ENCODE data around the gene ARHGAP15. TPM values are rescaled to one million over a fixed set of nuclear protein-coding genes. Genes with fewer than 3 reads are reported as not detected.

The ARHGAP15 gene
- total and polyA plus RNA-seq, 9 donors: 1.5 to 10.0 (median 2.6) TPM

DNA sequence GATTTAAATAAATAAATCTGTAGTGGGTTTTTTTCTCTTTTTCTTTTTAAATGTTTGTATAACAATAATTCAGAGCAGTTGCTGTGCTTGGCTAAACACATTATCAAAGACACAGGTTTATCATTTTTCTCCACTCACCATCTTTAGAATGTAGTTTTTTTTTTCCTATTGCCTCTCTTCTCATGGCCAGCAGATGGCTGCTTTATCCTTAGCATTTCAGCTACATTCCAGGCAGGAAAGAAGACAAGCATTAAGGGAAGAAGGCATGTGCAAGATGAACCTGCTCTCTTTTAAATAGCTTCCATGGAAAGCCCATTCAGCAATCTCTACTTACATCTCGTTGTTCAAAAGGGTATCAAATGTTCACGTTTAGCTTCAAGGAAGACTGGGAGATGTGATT is 42.6 kb downstream of the ARHGAP15 start:
- Histone ChIP-seq H3K27me3 (no peaks in the 10 kb centered on the region), H3K36me3 (no peaks in the 10 kb centered on the region), H3K4me3 (no peak overlapping the region), H3K4me1 (ENCODE audit: insufficient read depth) (no peaks in the 10 kb centered on the region), H3K9me3 (no peaks in the 10 kb centered on the region), H3K27ac (no peak overlapping the region)
- 40 to 51% (median 46%) methylated on average over 2 of the region's 2 CpGs for WGBS, 3 donors
- intact Hi-C loops (cut with DNase I): no loop called here
- no peak for TF ChIP-seq POLR2A (IDR thresholded peaks at IDR 0.05)
- TF ChIP-seq, protein P1, sequence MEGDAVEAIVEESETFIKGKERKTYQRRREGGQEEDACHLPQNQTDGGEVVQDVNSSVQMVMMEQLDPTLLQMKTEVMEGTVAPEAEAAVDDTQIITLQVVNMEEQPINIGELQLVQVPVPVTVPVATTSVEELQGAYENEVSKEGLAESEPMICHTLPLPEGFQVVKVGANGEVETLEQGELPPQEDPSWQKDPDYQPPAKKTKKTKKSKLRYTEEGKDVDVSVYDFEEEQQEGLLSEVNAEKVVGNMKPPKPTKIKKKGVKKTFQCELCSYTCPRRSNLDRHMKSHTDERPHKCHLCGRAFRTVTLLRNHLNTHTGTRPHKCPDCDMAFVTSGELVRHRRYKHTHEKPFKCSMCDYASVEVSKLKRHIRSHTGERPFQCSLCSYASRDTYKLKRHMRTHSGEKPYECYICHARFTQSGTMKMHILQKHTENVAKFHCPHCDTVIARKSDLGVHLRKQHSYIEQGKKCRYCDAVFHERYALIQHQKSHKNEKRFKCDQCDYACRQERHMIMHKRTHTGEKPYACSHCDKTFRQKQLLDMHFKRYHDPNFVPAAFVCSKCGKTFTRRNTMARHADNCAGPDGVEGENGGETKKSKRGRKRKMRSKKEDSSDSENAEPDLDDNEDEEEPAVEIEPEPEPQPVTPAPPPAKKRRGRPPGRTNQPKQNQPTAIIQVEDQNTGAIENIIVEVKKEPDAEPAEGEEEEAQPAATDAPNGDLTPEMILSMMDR (IDR thresholded peaks at IDR 0.05): no peak
- no peak for TF ChIP-seq EP300 (IDR thresholded peaks at IDR 0.05)
- no peak for DNase-seq

DNA sequence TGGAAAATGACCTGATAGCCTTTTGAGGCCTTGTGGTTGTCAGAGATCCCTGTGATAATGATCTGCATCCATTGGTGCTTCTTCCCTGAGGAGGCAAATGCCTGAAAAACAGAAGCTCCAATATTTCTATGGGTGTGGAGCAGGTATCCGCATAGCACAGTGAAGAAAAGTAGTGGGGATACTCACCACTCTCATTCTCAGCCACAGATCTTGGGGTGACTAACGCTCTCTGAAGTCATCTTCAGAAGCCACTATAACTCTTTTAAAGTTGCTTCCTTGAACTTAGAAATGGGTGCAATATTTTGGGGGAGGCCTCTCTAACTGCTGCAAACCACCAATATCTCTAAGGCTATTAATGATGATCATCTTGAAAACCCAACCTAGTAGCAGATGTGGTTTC is 46.2 kb downstream of the ARHGAP15 start:
- H3K36me3 ChIP-seq: no peaks in the 10 kb centered on the region
- no peak for DNase-seq
- H3K27me3 ChIP-seq: no peaks in the 10 kb centered on the region
- intact Hi-C loops (cut with DNase I): no loop called here
- H3K4me1 ChIP-seq (ENCODE audit: insufficient read depth): no peaks in the 10 kb centered on the region
- no peak for TF ChIP-seq POLR2A (IDR thresholded peaks at IDR 0.05)
- TF ChIP-seq, protein P1 (IDR thresholded peaks at IDR 0.05): no peak
- no peak for TF ChIP-seq EP300 (IDR thresholded peaks at IDR 0.05)
- no peak overlapping the region for H3K4me3 ChIP-seq
- 90 to 96% (median 95%) methylated on average over 2 of the region's 2 CpGs for WGBS, 3 donors
- no peak overlapping the region for H3K27ac ChIP-seq
- H3K9me3 ChIP-seq: no peaks in the 10 kb centered on the region

DNA sequence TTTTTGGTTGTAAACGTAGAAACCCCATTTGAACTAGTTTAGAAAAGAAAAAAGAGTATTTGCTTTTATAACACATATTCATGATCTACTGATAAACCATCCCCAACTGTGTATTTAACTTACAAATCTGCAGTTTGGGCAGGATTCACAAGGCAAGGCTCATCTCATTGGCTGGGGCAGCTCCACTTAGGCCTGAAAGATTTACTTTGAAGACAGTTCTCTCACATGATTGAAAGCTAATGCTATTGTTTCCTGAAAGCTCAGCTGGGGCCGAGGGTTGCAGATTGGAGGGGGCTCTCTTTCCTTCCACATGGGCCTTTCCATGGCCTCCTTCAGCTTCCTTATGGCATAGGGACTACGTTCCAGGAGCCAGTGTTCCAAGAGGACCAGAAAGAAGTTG is 47.4 kb downstream of the ARHGAP15 start:
- WGBS, 3 donors: 58 to 65% (median 60%) methylated on average over 3 of the region's 3 CpGs
- H3K9me3 ChIP-seq: no peaks in the 10 kb centered on the region
- DNase-seq: no peak
- no peak for TF ChIP-seq POLR2A (IDR thresholded peaks at IDR 0.05)
- TF ChIP-seq, protein P1 (IDR thresholded peaks at IDR 0.05): no peak
- TF ChIP-seq EP300 (IDR thresholded peaks at IDR 0.05): no peak
- H3K4me3 ChIP-seq: no peak overlapping the region
- H3K27ac ChIP-seq: no peak overlapping the region
- no peaks in the 10 kb centered on the region for H3K4me1 ChIP-seq (ENCODE audit: insufficient read depth)
- intact Hi-C loops (cut with DNase I): no loop called here
- no peaks in the 10 kb centered on the region for H3K36me3 ChIP-seq
- no peaks in the 10 kb centered on the region for H3K27me3 ChIP-seq

DNA sequence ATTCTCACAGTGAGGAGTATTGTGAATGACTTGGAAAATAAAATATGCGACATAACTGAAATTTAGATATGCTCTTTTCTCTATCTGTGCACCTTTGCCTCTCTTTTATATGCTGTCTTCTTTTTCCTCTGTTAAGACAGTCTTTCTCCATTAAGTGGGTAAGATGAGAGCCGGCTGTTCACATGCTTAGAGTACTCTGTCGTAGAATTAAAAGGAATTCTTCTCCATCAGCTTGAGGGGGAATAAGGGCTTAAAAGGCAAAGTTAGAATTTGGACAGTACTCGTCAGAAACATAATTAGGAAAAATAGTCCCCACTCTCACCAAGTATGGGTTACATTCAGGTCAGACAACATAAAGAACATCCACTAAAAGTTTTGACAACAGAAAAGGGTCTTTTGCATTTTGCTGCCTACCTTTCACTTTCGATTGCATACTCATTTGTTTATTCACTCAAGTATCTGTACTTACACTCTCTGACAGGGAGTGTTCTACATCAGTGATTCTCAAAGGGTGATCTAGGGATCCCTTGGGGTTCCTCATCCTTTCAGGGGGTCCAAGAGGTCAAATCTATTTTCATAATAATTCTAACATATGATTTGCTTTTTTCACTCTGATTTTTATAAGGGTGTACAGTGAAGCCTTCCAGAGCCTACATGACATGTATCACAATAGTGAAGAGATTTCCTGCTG is 48.0 kb downstream of the ARHGAP15 start:
- peak overlapping the region; percentile 14 for H3K4me3 ChIP-seq
- intact Hi-C loops (cut with DNase I): no loop called here
- WGBS, 3 donors: 15 to 22% (median 17%) methylated on average over 5 of the region's 5 CpGs
- no peak for DNase-seq
- H3K4me1 ChIP-seq (ENCODE audit: insufficient read depth): no peaks in the 10 kb centered on the region
- H3K36me3 ChIP-seq: no peaks in the 10 kb centered on the region
- H3K27me3 ChIP-seq: no peaks in the 10 kb centered on the region
- H3K27ac ChIP-seq: no peak overlapping the region
- no peaks in the 10 kb centered on the region for H3K9me3 ChIP-seq
- TF ChIP-seq POLR2A (IDR thresholded peaks at IDR 0.05) (no peak), EP300 (IDR thresholded peaks at IDR 0.05) (no peak)
- TF ChIP-seq, protein P1 (IDR thresholded peaks at IDR 0.05): no peak
